ES-I3 (cell line): ENCODE data around the gene DCAF11.
"Not testable (repeated sequence)": the region's sequence is repeated elsewhere in the genome, so short reads cannot be mapped to it uniquely, and the experiment has no call there.

Source experiments
- H3K36me3 ChIP-seq: 2 replicates; pipeline ENCODE4 v1.6.1; 2013; ENCODE audit warnings: mild to moderate bottlenecking, low read length, control low read depth, moderate library complexity; ENCODE audit not compliant: insufficient read depth
- H3K4me1 ChIP-seq: 2 replicates; pipeline ENCODE4 v1.6.1; 2013; ENCODE audit warnings: mild to moderate bottlenecking, control low read depth, low read length; ENCODE audit not compliant: insufficient read depth
- H3K9ac ChIP-seq: 2 replicates; pipeline ENCODE4 v1.6.1; 2013; ENCODE audit warnings: low read depth, mild to moderate bottlenecking, low read length, moderate library complexity
- H3K9me3 ChIP-seq: 2 replicates; pipeline ENCODE4 v1.6.1; 2013; ENCODE audit warnings: mild to moderate bottlenecking, low read length, moderate library complexity; ENCODE audit not compliant: control insufficient read depth, insufficient read depth

The DCAF11 gene

GRCh38 chr14:24098927-24099813 lies 15.4 kb upstream of the DCAF11 start:
- Histone ChIP-seq H3K9me3 (no peaks in the 10 kb centered on the region; the same call in 1 of the 2 replicates), H3K36me3 (peaks cover 43% of the 10 kb centered on the region), H3K4me1 (no peaks in the 10 kb centered on the region; the same call in 1 of the 2 replicates), H3K9ac (no peak overlapping the region)

GRCh38 chr14:24100197-24100981 lies 14.2 kb upstream of the DCAF11 start:
- Histone ChIP-seq H3K9ac (no peak overlapping the region), H3K9me3 (peaks cover 3% of the 10 kb centered on the region), H3K36me3 (peaks cover 45% of the 10 kb centered on the region), H3K4me1 (no peaks in the 10 kb centered on the region; the same call in 1 of the 2 replicates)

GRCh38 chr14:24100982-24101494 lies 13.5 kb upstream of the DCAF11 start:
- Histone ChIP-seq H3K9ac (no peak overlapping the region), H3K4me1 (no peaks in the 10 kb centered on the region), H3K36me3 (peaks cover 41% of the 10 kb centered on the region), H3K9me3 (peaks cover 4% of the 10 kb centered on the region)

GRCh38 chr14:24102357-24103048 lies 12.1 kb upstream of the DCAF11 start:
- Histone ChIP-seq H3K36me3 (peaks cover 41% of the 10 kb centered on the region), H3K4me1 (no peaks in the 10 kb centered on the region), H3K9ac (no peak overlapping the region), H3K9me3 (peaks cover 4% of the 10 kb centered on the region)

GRCh38 chr14:24103451-24103850 lies 11.1 kb upstream of the DCAF11 start:
- H3K36me3 ChIP-seq: peaks cover 38% of the 10 kb centered on the region
- H3K4me1 ChIP-seq: no peaks in the 10 kb centered on the region
- peaks cover 4% of the 10 kb centered on the region for H3K9me3 ChIP-seq

GRCh38 chr14:24105609-24106239 lies 8.9 kb upstream of the DCAF11 start:
- H3K9ac ChIP-seq, H3K4me1 ChIP-seq, H3K9me3 ChIP-seq: not testable (repeated sequence)
- H3K36me3 ChIP-seq: peaks cover 24% of the 10 kb centered on the region

More at GRCh38 chr14:24103451-24103850, 11.1 kb upstream of the DCAF11 start:
- H3K9ac ChIP-seq: no peak overlapping the region

GRCh38 chr14:24106672-24107271 lies 7.8 kb upstream of the DCAF11 start:
- H3K4me1 ChIP-seq: 0 out of 2 replicates have a peak, but pooled peaks cover 2% of the 10 kb centered on the region
- peaks cover 4% of the 10 kb centered on the region for H3K9me3 ChIP-seq
- peaks cover 24% of the 10 kb centered on the region for H3K36me3 ChIP-seq
- H3K9ac ChIP-seq: no peak overlapping the region

- Histone ChIP-seq H3K36me3 (peaks cover 10% of the 10 kb centered on the region), H3K9me3 (peaks cover 4% of the 10 kb centered on the region), H3K9ac (no peak overlapping the region), H3K4me1 (0 out of 2 replicates have a peak, but pooled peaks cover 2% of the 10 kb centered on the region)
Measured at GRCh38 chr14:24108336-24108874, 6.2 kb upstream of the DCAF11 start.

GRCh38 chr14:24110060-24110459 lies 4.5 kb upstream of the DCAF11 start:
- Histone ChIP-seq H3K36me3 (peaks cover under 1% of the 10 kb centered on the region; the same call in 1 of the 2 replicates), H3K9ac (no peak overlapping the region), H3K4me1 (0 out of 2 replicates have a peak, but pooled peaks cover 2% of the 10 kb centered on the region), H3K9me3 (peaks cover 4% of the 10 kb centered on the region; the same call in 1 of the 2 replicates)

GRCh38 chr14:24110523-24110922 lies 4.1 kb upstream of the DCAF11 start:
- H3K36me3 ChIP-seq: no peaks in the 10 kb centered on the region
- H3K4me1 ChIP-seq: 0 out of 2 replicates have a peak, but pooled peaks cover 2% of the 10 kb centered on the region
- peaks cover under 1% of the 10 kb centered on the region; the same call in 1 of the 2 replicates for H3K9me3 ChIP-seq
- H3K9ac ChIP-seq: no peak overlapping the region

GRCh38 chr14:24113379-24113800 lies 1.2 kb upstream of the DCAF11 start:
- H3K9ac ChIP-seq: peak overlapping the region; percentile 81
- H3K4me1 ChIP-seq: 0 out of 2 replicates have a peak, but pooled peaks cover 2% of the 10 kb centered on the region
- no peaks in the 10 kb centered on the region for H3K9me3 ChIP-seq
- peaks cover 3% of the 10 kb centered on the region for H3K36me3 ChIP-seq

- Histone ChIP-seq H3K4me1 (0 out of 2 replicates have a peak, but pooled peaks cover 1% of the 10 kb centered on the region), H3K9me3 (no peaks in the 10 kb centered on the region), H3K9ac (peak overlapping the region; percentile 81), H3K36me3 (peaks cover 9% of the 10 kb centered on the region)
Measured at GRCh38 chr14:24113801-24114531, 611 bp upstream of the DCAF11 start.
